ENCODE results near the gene CYP2F1. TPM values are rescaled to one million over a fixed set of nuclear protein-coding genes. Genes with fewer than 3 reads are reported as not detected.

Gene CYP2F1
- total and polyA plus RNA-seq, 10 of the 15 experiments (the other 5 are each of a cell fraction or from before 2014, with no cell fraction given) = not detected

- Histone ChIP-seq H3K36me3 (ENCODE audit: control insufficient read depth in 2 of 2, insufficient read depth in 2 of 2, low read length in 1 of 2) (no peaks in the 10 kb centered on the region), H4K20me1 (ENCODE audit: control insufficient read depth, insufficient read depth) (no peaks in the 10 kb centered on the region), H3K27me3 (replicated peaks in 1 of 2; ENCODE audit: control insufficient read depth in 2 of 2, insufficient read depth in 2 of 2, low read length in 1 of 2) (no peaks in the 10 kb centered on the region), H3K79me2 (ENCODE audit: control insufficient read depth, insufficient read depth, low read length) (no peaks in the 10 kb centered on the region), H2AFZ (ENCODE audit: control insufficient read depth, low read depth, low read length) (no peak overlapping the region), H3K9ac (ENCODE audit: control insufficient read depth, insufficient read depth, low read length) (no peak overlapping the region), H3K4me1 (ENCODE audit: control insufficient read depth, insufficient read depth, low read length) (no peaks in the 10 kb centered on the region), H3K27ac (ENCODE audit: control insufficient read depth, insufficient read depth) (no peak overlapping the region), H3K9me3 (replicated peaks; ENCODE audit: control insufficient read depth, insufficient read depth, low read length) (no peaks in the 10 kb centered on the region), H3K4me3 (no peak overlapping the region), H3K4me2 (ENCODE audit: control insufficient read depth, insufficient read depth) (no peak overlapping the region)
- no TSS peak for BruUV-seq (replicated peaks)
- FAIRE-seq (no peak), ATAC-seq (no peak), DNase-seq (ENCODE audit: low read depth, low spot score) (no peak)
- RAD21 ChIA-PET (ENCODE audit: unreplicated experiment) = no interaction called here
- SMC1A ChIA-PET (ENCODE audit: uncharacterized antibody, unreplicated experiment) = no interaction called here
- intact Hi-C loops (cut with micrococcal nuclease; ENCODE audit: unreplicated experiment) (no loop called here), in situ Hi-C loops (cut with MboI) (no loop called here)
- CTCF ChIA-PET = no interaction called here
- POLR2A ChIA-PET = no interaction called here
- 40% methylated on average over 15 of the region's 15 CpGs for WGBS (ENCODE audit: insufficient coverage, insufficient replicate concordance, low lambda C conversion rate, missing lambda C conversion rate)
- TF ChIP-seq NR2C1 (IDR thresholded peaks at IDR 0.05) (no peak), NR2C2 (IDR thresholded peaks at IDR 0.05; ENCODE audit: borderline replicate concordance, control insufficient read depth, insufficient read length, low read depth) (no peak), SIX5 (IDR thresholded peaks at IDR 0.05; ENCODE audit: low read depth, low read length, severe bottlenecking) (no peak), HDAC2 (IDR thresholded peaks at IDR 0.05) (no peak), PML (IDR thresholded peaks at IDR 0.05; ENCODE audit: low read length) (no peak), RAD51 (IDR thresholded peaks at IDR 0.05) (no peak), MTA3 (IDR thresholded peaks at IDR 0.05; ENCODE audit: borderline replicate concordance, low read length) (no peak), JUND (IDR thresholded peaks at IDR 0.05; ENCODE audit: low read depth, low read length) (no peak), ATF3 (IDR thresholded peaks at IDR 0.05; ENCODE audit: borderline replicate concordance, extremely low read depth, low read depth, low read length) (no peak), MYB (IDR thresholded peaks at IDR 0.05; ENCODE audit: borderline replicate concordance, low read depth, low read length) (no peak), ZNF592 (IDR thresholded peaks at IDR 0.05) (no peak), USF2 (IDR thresholded peaks at IDR 0.05; ENCODE audit: borderline replicate concordance, low read depth, low read length) (no peak), ZBTB40 (IDR thresholded peaks at IDR 0.05; ENCODE audit: borderline replicate concordance) (no peak), YY1 (IDR thresholded peaks at IDR 0.05; ENCODE audit: low read depth, low read length) (no peak), IRF4 (IDR thresholded peaks at IDR 0.05; ENCODE audit: low read depth, low read length) (no peak), SREBF2 (IDR thresholded peaks at IDR 0.05; ENCODE audit: low read length) (no peak)
Measured at GRCh38 chr19:41174297-41174928, 60.2 kb downstream of the CYP2F1 start.
